ENCODE data around the gene SPATA20.

Gene SPATA20

GRCh38 chr17:50560185-50560824, 13.3 kb downstream of the SPATA20 start, which contains the start of gene CACNA1G:
CACNA1G (plus strand) TSS chr17:50560715; CDS start chr17:50561460, 745 bp downstream.
- TF ChIP-seq CTCF (IDR thresholded peaks at IDR 0.05; ENCODE audit: control insufficient read depth, insufficient read depth, low read depth, low read length, missing control alignments): no peak
- DNase-seq (ENCODE audit: low read depth): no peak
- peak within 1 kb of the TSS; percentile 40 for H3K4me3 ChIP-seq (ENCODE audit: control insufficient read depth, low read depth, low read length)

- peak overlapping the region; percentile 40 for H3K4me3 ChIP-seq (ENCODE audit: control insufficient read depth, low read depth, low read length)
- TF ChIP-seq CTCF (IDR thresholded peaks at IDR 0.05; ENCODE audit: control insufficient read depth, insufficient read depth, low read depth, low read length, missing control alignments): no peak
- DNase-seq (ENCODE audit: low read depth): no peak
Measured at GRCh38 chr17:50560931-50561745, 14.2 kb downstream of the SPATA20 start.

- DNase-seq (ENCODE audit: low read depth): no peak
- no peak overlapping the region for H3K4me3 ChIP-seq (ENCODE audit: control insufficient read depth, low read depth, low read length)
Measured at GRCh38 chr17:50561746-50562141, 14.8 kb downstream of the SPATA20 start.

GRCh38 chr17:50562242-50563091, 15.5 kb downstream of the SPATA20 start:
- no peak for DNase-seq (ENCODE audit: low read depth)
- H3K4me3 ChIP-seq (ENCODE audit: control insufficient read depth, low read depth, low read length): no peak overlapping the region

More at GRCh38 chr17:50561746-50562141, 14.8 kb downstream of the SPATA20 start:
- no peak for TF ChIP-seq CTCF (IDR thresholded peaks at IDR 0.05; ENCODE audit: control insufficient read depth, insufficient read depth, low read depth, low read length, missing control alignments)

GRCh38 chr17:50563092-50563511, 16.1 kb downstream of the SPATA20 start:
- no peak overlapping the region for H3K4me3 ChIP-seq (ENCODE audit: control insufficient read depth, low read depth, low read length)
- no peak for TF ChIP-seq CTCF (IDR thresholded peaks at IDR 0.05; ENCODE audit: control insufficient read depth, insufficient read depth, low read depth, low read length, missing control alignments)
- no peak for DNase-seq (ENCODE audit: low read depth)

More at GRCh38 chr17:50562242-50563091, 15.5 kb downstream of the SPATA20 start:
- TF ChIP-seq CTCF (IDR thresholded peaks at IDR 0.05; ENCODE audit: control insufficient read depth, insufficient read depth, low read depth, low read length, missing control alignments): no peak

GRCh38 chr17:50564916-50565315, 17.9 kb downstream of the SPATA20 start:
- peak; percentile 62 for DNase-seq (ENCODE audit: low read depth)
- 0 out of 2 replicates have a peak overlapping the region, but pooled peaks have one; percentile 1 for H3K4me3 ChIP-seq (ENCODE audit: control insufficient read depth, low read depth, low read length)
- no peak for TF ChIP-seq CTCF (IDR thresholded peaks at IDR 0.05; ENCODE audit: control insufficient read depth, insufficient read depth, low read depth, low read length, missing control alignments)
